Liver (tissue), 3 donors: ENCODE data around the gene SERPINC1.

Experiments
- CTCF ChIP-seq: fragments of 150-350 bp; IDR thresholded peaks from 2 replicates; pipeline ENCODE4 v1.5.1; 2017; ENCODE audit warnings: improper control_type of control experiment, low read depth, low read length; ENCODE audit not compliant: missing input control
- FOXA2 ChIP-seq: IDR thresholded peaks from 2 replicates; pipeline ENCODE4 v1.6.1; 2016; ENCODE audit warnings: antibody characterized with exemption
- GABPA ChIP-seq, 2 donors: IDR thresholded peaks in 1 of 2; conservative IDR thresholded peaks in 1 of 2; 2 replicates each; pipeline ENCODE4 v1.6.1; 2016; ENCODE audit warnings: antibody characterized with exemption in 2 of 2, mild to moderate bottlenecking in 1 of 2, moderate library complexity in 1 of 2
- NR2F2 ChIP-seq: IDR thresholded peaks from 2 replicates; pipeline ENCODE4 v1.6.1; 2016; ENCODE audit warnings: antibody characterized with exemption
- RAD21 ChIP-seq, 2 donors: IDR thresholded peaks; 2 replicates each; pipeline ENCODE4 v1.6.1; 2016; ENCODE audit warnings: antibody characterized with exemption in 2 of 2, mild to moderate bottlenecking in 2 of 2
- REST ChIP-seq: IDR thresholded peaks from 2 replicates; pipeline ENCODE4 v1.6.1; 2016; ENCODE audit warnings: antibody characterized with exemption, mild to moderate bottlenecking
- SP1 ChIP-seq: IDR thresholded peaks from 2 replicates; pipeline ENCODE4 v1.6.1; 2018; ENCODE audit warnings: antibody characterized with exemption, mild to moderate bottlenecking
- TAF1 ChIP-seq: conservative IDR thresholded peaks from 2 replicates; pipeline ENCODE4 v1.6.1; 2016; ENCODE audit warnings: antibody characterized with exemption, mild to moderate bottlenecking
- YY1 ChIP-seq: IDR thresholded peaks from 2 replicates; pipeline ENCODE4 v1.6.1; 2016; ENCODE audit warnings: antibody characterized with exemption, mild to moderate bottlenecking
- donor health status: healthy.
- donor health status: healthy.

DNA sequence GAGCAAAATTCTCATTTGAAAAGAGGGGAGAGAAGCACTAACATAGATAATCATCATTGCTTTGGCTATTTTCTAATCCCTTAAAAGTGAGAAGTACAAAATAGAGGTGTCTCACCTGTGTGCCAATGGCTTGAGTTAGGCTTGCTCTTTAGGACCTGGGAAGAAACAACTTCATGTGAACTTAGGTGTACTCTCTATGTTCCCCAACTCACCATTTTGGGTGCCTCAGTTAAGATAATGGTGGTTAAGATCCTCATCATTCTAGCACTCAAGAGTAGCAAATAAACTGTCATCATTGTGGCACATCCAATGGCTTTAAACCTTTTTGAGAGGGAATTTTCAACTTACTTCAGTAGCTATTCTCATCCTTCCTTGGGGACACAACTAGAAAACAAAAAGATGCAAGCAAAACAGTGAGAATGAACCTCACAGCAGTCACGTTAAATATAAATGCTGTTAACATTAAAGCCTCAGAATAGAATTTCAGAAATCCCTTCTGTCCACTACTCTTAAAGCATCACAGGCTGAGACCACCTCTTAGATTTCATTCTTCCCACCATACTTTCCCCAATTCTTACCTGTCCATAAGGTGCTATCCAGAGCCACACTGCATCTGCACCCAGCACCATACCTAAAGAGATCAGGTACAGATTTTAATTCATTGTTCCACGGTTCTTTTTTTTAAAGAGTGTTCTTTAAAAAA, 50.6 kb downstream of the SERPINC1 start:
- TF ChIP-seq CTCF (no peak), YY1 (no peak), NR2F2 (no peak), SP1 (no peak), REST (no peak), FOXA2 (no peak), RAD21 (IDR thresholded peaks at IDR 0.05) (no peak), TAF1 (no peak), GABPA (IDR thresholded peaks at IDR 0.05 in 1 of 2, conservative IDR thresholded peaks at IDR 0.05 in 1 of 2) (no peak)
